CD14-positive monocyte (primary cell): Measurements from ENCODE around the gene HK2. TPM values are rescaled to one million over a fixed set of nuclear protein-coding genes. Genes with fewer than 3 reads are reported as not detected.
"Not testable (repeated sequence)": the region's sequence is repeated elsewhere in the genome, so short reads cannot be mapped to it uniquely, and the experiment has no call there.

Experiments used
- DNase-seq, 3 donors: peaks; one replicate each; pipeline ENCODE4 v3.0.0-alpha.2; 2011 to 2022
- H2AFZ ChIP-seq: 2 replicates; pipeline ENCODE4 v1.6.0; 2012; ENCODE audit warnings: mild to moderate bottlenecking, low read depth, low read length, inconsistent platforms; ENCODE audit not compliant: insufficient read depth, poor library complexity, severe bottlenecking
- H3K27ac ChIP-seq, 2 donors: 1 replicate in 1 of 2; 2 replicates in 1 of 2; pipeline ENCODE4 v1.5.1; 2012 to 2013; ENCODE audit warnings: low read length in 2 of 2, control low read depth in 1 of 2, inconsistent platforms in 1 of 2, low read depth in 1 of 2, mild to moderate bottlenecking in 1 of 2
- H3K27me3 ChIP-seq, 2 donors: one replicate each; pipeline versions ENCODE4 v1.6.0 to v1.6.1; 2011 to 2013; ENCODE audit warnings: low read length in 2 of 2; ENCODE audit not compliant: control insufficient read depth in 2 of 2, insufficient read depth in 2 of 2
- H3K36me3 ChIP-seq, 2 donors: replicated peaks in 1 of 2; 1 replicate in 1 of 2; 2 replicates in 1 of 2; pipeline versions ENCODE4 v1.5.1 to v1.6.1; 2012 to 2013; ENCODE audit warnings: low read length in 2 of 2, control low read depth in 1 of 2, inconsistent platforms in 1 of 2, mild to moderate bottlenecking in 1 of 2; ENCODE audit not compliant: insufficient read depth in 2 of 2, control insufficient read depth in 1 of 2
- H3K4me1 ChIP-seq, 2 donors: 1 replicate in 1 of 2; 2 replicates in 1 of 2; pipeline versions ENCODE4 v1.5.1 to v1.6.1; 2012 to 2013; ENCODE audit warnings: low read length in 2 of 2, control low read depth in 1 of 2, inconsistent platforms in 1 of 2, mild to moderate bottlenecking in 1 of 2, moderate library complexity in 1 of 2; ENCODE audit not compliant: insufficient read depth in 2 of 2, control insufficient read depth in 1 of 2
- H3K4me2 ChIP-seq: replicated peaks from 2 replicates; pipeline ENCODE3; 2012; ENCODE audit warnings: low read length, moderate library complexity, mild to moderate bottlenecking; ENCODE audit not compliant: poor library complexity, severe bottlenecking; ENCODE audit errors: extremely low read depth
- H3K4me3 ChIP-seq, 3 experiments: fragments of 200-600 bp in 1 of 3; sonication (generic) in 1 of 3; replicated peaks in 1 of 3; 1 replicate in 2 of 3; 2 replicates in 1 of 3; pipeline ENCODE4 v1.5.1; 2011 to 2013; ENCODE audit warnings: low read length in 3 of 3, mild to moderate bottlenecking in 3 of 3, control low read depth in 2 of 3, low read depth in 2 of 3, inconsistent platforms in 1 of 3, moderate library complexity in 1 of 3
- H3K79me2 ChIP-seq: 2 replicates; pipeline ENCODE4 v1.6.0; 2012; ENCODE audit warnings: mild to moderate bottlenecking, control low read depth, inconsistent platforms, low read length, moderate library complexity; ENCODE audit not compliant: insufficient read depth
- H3K9ac ChIP-seq: 2 replicates; pipeline ENCODE4 v1.6.0; 2017; ENCODE audit warnings: low read length, mild to moderate bottlenecking; ENCODE audit not compliant: insufficient read depth, poor library complexity, severe bottlenecking
- H3K9me3 ChIP-seq, 2 donors: replicated peaks in 1 of 2; 1 replicate in 1 of 2; 2 replicates in 1 of 2; pipeline versions ENCODE4 v1.5.1 to v1.6.1; 2012 to 2013; ENCODE audit warnings: low read length in 2 of 2, control low read depth in 1 of 2; ENCODE audit not compliant: control insufficient read depth in 1 of 2, insufficient read depth in 1 of 2
- H4K20me1 ChIP-seq: 2 replicates; pipeline ENCODE4 v1.6.0; 2012; ENCODE audit warnings: mild to moderate bottlenecking, low read length, control low read depth, moderate library complexity; ENCODE audit not compliant: insufficient read depth
- H3K27ac Mint-ChIP-seq, 7 donors: one replicate each; pipeline ENCODE4 v1.8.0; 2020; ENCODE audit warnings: mild to moderate bottlenecking in 7 of 7, mixed read lengths in 7 of 7, moderate library complexity in 6 of 7, inconsistent platforms in 2 of 7
- H3K27me3 Mint-ChIP-seq, 3 donors: one replicate each; pipeline ENCODE4 v1.8.0; 2021 to 2022; ENCODE audit warnings: low read depth in 3 of 3, mild to moderate bottlenecking in 3 of 3, mixed read lengths in 3 of 3, moderate library complexity in 3 of 3, inconsistent platforms in 1 of 3
- H3K36me3 Mint-ChIP-seq, 2 donors: one replicate each; pipeline ENCODE4 v1.8.0; 2020; ENCODE audit warnings: mixed read lengths in 2 of 2, inconsistent platforms in 1 of 2, mild to moderate bottlenecking in 1 of 2
- H3K4me1 Mint-ChIP-seq: one replicate; pipeline ENCODE4 v1.8.0; 2020; ENCODE audit warnings: mild to moderate bottlenecking, mixed read lengths
- H3K4me3 Mint-ChIP-seq, 2 donors: one replicate each; pipeline ENCODE4 v1.8.0; 2020; ENCODE audit warnings: mild to moderate bottlenecking in 2 of 2, mixed read lengths in 2 of 2, moderate library complexity in 1 of 2
- H3K9me3 Mint-ChIP-seq, 7 donors: one replicate each; pipeline ENCODE4 v1.8.0; 2020 to 2022; ENCODE audit warnings: mixed read lengths in 7 of 7, mild to moderate bottlenecking in 6 of 7, moderate library complexity in 6 of 7, inconsistent platforms in 2 of 7
- WGBS: methylation state at CpG from one replicate; pipeline ENCODE4 v1.1.5; 2013; ENCODE audit warnings: missing lambda C conversion rate; ENCODE audit not compliant: insufficient coverage; 5-methylcytosine and 5-hydroxymethylcytosine counted together
- intact Hi-C, 2 donors: fragments of 100-400 bp; cut with micrococcal nuclease; formaldehyde crosslinking; loops; one replicate each; pipeline versions ENCODE4 v1.15.0 to v1.15.1; 2023
- polyA plus RNA-seq, 3 donors: library from polyadenylated mRNA; depleted of rRNA in 1 of 3; unstranded in 2 of 3; stranded (reverse) in 1 of 3; fragments of 300-500 nt in 2 of 3; fragments of >200 nt in 1 of 3; fragmentation: Illumina TruSeq in 2 of 3; gene quantifications; 1 replicate in 2 of 3; 2 replicates in 1 of 3; pipeline ENCODE4 v1.2.3, GENCODE V29; 2012 to 2021
- TF ChIP-seq, protein P1 (sequence below): fragments of 200-600 bp; IDR thresholded peaks from one replicate; pipeline ENCODE4 v1.8.0; 2022; ENCODE audit warnings: antibody characterized with exemption, mild to moderate bottlenecking

Gene HK2
- polyA plus RNA-seq, 3 donors: 20.3 to 46.7 (median 29.8) TPM

GRCh38 chr2:74896232-74896631, 62.3 kb downstream of the HK2 start:
- Mint-ChIP-seq H3K27me3 (peaks cover 0 to 1% (median 0%) of the 10 kb centered on the region in 3 donors), H3K27ac (no peak overlapping the region), H3K4me3 (no peak overlapping the region), H3K9me3 (peaks cover 0 to 11% (median 7%) of the 10 kb centered on the region in 7 donors), H3K36me3 (peaks cover 60 to 64% of the 10 kb centered on the region in 2 donors), H3K4me1 (peaks cover 5% of the 10 kb centered on the region)
- Histone ChIP-seq H3K27me3 (no peaks in the 10 kb centered on the region), H3K9me3 (peaks cover 0 to 4% of the 10 kb centered on the region in 2 donors), H2AFZ (no peak overlapping the region), H3K9ac (no peak overlapping the region), H3K4me1 (no peaks in the 10 kb centered on the region), H4K20me1 (peaks cover 22% of the 10 kb centered on the region), H3K36me3 (peaks cover 44 to 59% of the 10 kb centered on the region in 2 donors), H3K27ac (no peak overlapping the region), H3K4me2 (no peak overlapping the region), H3K4me3 (no peak overlapping the region), H3K79me2 (no peaks in the 10 kb centered on the region)
- intact Hi-C loops: no loop called here
- TF ChIP-seq, protein P1, sequence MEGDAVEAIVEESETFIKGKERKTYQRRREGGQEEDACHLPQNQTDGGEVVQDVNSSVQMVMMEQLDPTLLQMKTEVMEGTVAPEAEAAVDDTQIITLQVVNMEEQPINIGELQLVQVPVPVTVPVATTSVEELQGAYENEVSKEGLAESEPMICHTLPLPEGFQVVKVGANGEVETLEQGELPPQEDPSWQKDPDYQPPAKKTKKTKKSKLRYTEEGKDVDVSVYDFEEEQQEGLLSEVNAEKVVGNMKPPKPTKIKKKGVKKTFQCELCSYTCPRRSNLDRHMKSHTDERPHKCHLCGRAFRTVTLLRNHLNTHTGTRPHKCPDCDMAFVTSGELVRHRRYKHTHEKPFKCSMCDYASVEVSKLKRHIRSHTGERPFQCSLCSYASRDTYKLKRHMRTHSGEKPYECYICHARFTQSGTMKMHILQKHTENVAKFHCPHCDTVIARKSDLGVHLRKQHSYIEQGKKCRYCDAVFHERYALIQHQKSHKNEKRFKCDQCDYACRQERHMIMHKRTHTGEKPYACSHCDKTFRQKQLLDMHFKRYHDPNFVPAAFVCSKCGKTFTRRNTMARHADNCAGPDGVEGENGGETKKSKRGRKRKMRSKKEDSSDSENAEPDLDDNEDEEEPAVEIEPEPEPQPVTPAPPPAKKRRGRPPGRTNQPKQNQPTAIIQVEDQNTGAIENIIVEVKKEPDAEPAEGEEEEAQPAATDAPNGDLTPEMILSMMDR: no peak
- no peak for DNase-seq

DNA sequence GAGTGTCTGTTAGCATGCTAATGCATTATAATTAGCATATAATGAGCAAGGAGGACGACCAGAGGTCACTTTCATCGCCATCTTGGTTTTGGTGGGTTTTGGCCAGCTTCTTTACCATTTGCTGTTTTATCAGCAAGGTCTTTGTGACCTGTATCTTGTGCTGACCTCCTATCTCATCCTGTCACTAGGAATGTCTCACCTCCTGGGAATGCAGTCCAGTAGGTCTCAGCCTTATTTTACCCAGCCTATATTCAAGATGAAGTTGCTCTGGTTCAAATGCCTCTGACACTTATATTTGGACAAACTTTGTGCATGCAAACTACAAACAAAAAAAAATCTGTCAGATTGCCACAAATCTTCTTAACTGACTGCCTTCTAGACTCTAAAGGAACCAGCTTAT, 66.3 kb downstream of the HK2 start:
- H3K9me3 Mint-ChIP-seq, H4K20me1 ChIP-seq, H3K27me3 Mint-ChIP-seq, H3K4me3 Mint-ChIP-seq, H3K27ac ChIP-seq, H2AFZ ChIP-seq, H3K9me3 ChIP-seq, H3K4me3 ChIP-seq, H3K4me2 ChIP-seq, DNase-seq, H3K4me1 Mint-ChIP-seq, H3K79me2 ChIP-seq, H3K4me1 ChIP-seq, H3K27ac Mint-ChIP-seq, H3K27me3 ChIP-seq, intact Hi-C loops, H3K9ac ChIP-seq: not testable (repeated sequence)
- H3K36me3 Mint-ChIP-seq: peaks cover 21 to 25% of the 10 kb centered on the region in 2 donors
- WGBS: no CpG with 5 or more reads among the region's 2 CpGs
- peaks cover 11 to 21% of the 10 kb centered on the region in 2 donors for H3K36me3 ChIP-seq
